ENCODE data around the gene CFAP157. TPM values are rescaled to one million over a fixed set of nuclear protein-coding genes. Genes with fewer than 3 reads are reported as not detected.

The CFAP157 gene
- total RNA-seq (under 1 TPM in 3 of 5 experiments, not detected in 2; 0.22 to 0.38 (median 0.27) TPM), polyA plus RNA-seq (under 1 TPM; 0.11 to 0.20 TPM), total RNA-seq (0.40 reads per million)

DNA sequence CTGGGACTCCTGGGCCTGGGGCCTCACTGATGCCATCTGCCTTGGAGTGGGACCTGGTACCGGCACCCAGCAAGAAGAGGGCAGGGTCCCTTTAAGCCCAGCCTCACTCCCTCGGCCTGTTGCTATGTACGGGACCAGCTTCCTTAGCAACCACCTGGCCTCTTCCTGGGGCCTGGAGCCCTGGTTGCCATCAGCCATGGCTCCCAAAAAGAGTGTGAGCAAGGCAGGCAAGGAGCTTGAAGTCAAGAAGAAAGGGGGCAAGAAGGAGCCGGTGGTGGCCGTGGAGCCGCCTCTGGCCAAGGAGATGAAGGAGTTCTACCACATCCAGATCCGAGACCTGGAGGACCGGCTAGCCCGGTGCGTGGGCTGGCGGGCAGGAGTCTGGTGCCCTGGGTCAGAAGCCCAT is at the start of gene CFAP157:
CFAP157 (plus strand) TSS at position 153 of the 406 bp plus-strand sequence; CDS start at position 197, 44 bp downstream.
- POLR2A ChIA-PET: interaction anchor here (1.8 kb wide), 1 partner anchor 10 kb away, joined by 5 read pairs; no protein-coding TSS in a partner anchor
- H3K4me3 Mint-ChIP-seq: no peak within 1 kb of the TSS

DNA sequence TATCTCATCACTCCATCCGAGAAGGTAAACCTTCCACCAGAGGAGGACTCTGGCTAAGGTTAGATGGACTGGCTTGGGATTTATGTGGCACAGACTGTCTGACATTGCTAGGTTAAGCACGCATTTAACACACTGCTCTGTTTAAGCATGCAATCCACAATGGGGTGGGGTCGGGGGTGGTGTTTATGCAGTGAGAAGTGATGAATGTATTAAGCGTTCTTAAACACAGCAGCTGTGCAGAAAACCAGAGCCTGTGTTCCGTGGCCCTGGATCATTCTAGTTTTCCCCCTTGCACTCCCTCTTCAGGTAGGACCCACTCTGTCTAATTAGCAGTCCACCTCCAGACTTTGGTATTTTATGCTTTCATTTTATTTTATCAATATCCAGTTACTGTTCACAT is 48.4 kb upstream of the CFAP157 start:
- Histone ChIP-seq H3K27me3 (ENCODE audit: control insufficient read depth in 2 of 2, insufficient read depth in 2 of 2, low read length in 2 of 2) (no peaks in the 10 kb centered on the region), H3K4me3 (ENCODE audit: low read length) (no peak overlapping the region), H3K4me1 (ENCODE audit: control insufficient read depth in 2 of 2, insufficient read depth in 2 of 2, low read length in 2 of 2) (no peaks in the 10 kb centered on the region), H3K9me3 (ENCODE audit: control insufficient read depth in 2 of 3, low read length in 3 of 3) (no peaks in the 10 kb centered on the region), H3K27ac (ENCODE audit: low read depth, low read length) (no peak overlapping the region), H3K36me3 (ENCODE audit: control insufficient read depth in 2 of 3, insufficient read depth in 3 of 3, low read length in 3 of 3) (no peaks in the 10 kb centered on the region)
- DNase-seq: no peak
- Mint-ChIP-seq H3K4me3 (no peak overlapping the region), H3K36me3 (peaks cover 0 to 26% (median 5%) of the 10 kb centered on the region in 5 donors), H3K4me1 (no peaks in the 10 kb centered on the region), H3K27me3 (no peaks in the 10 kb centered on the region), H3K9me3 (no peaks in the 10 kb centered on the region), H3K27ac (peak overlapping the region in 1 of 9 donors; percentile 36)
- ChIA-PET CTCF (no interaction called here), POLR2A (no interaction called here)
- ATAC-seq: no peak
- intact Hi-C loops (cut with micrococcal nuclease): no loop called here

More for the DNA sequence above, at the start of gene CFAP157:
- DNase-seq (no peak), ATAC-seq (no peak)
- Histone ChIP-seq H3K4me3 (ENCODE audit: low read length) (no peak within 1 kb of the TSS), H3K4me1 (ENCODE audit: control insufficient read depth in 2 of 2, insufficient read depth in 2 of 2, low read length in 2 of 2) (peaks cover 0 to 15% of the 10 kb centered on the region in 2 donors), H3K36me3 (ENCODE audit: control insufficient read depth in 2 of 3, insufficient read depth in 3 of 3, low read length in 3 of 3) (no peaks in the 10 kb centered on the region), H3K27me3 (ENCODE audit: control insufficient read depth in 2 of 2, insufficient read depth in 2 of 2, low read length in 2 of 2) (no peaks in the 10 kb centered on the region), H3K9me3 (ENCODE audit: control insufficient read depth in 2 of 3, low read length in 3 of 3) (peaks cover 0 to 4% (median 0%) of the 10 kb centered on the region in 3 experiments), H3K27ac (ENCODE audit: low read depth, low read length) (no peak within 1 kb of the TSS)
- H3K4me1 Mint-ChIP-seq: peaks cover 15 to 29% (median 19%) of the 10 kb centered on the region in 7 donors
- CTCF ChIA-PET: no interaction called here
- intact Hi-C loops (cut with micrococcal nuclease): no loop called here
- peak within 1 kb of the TSS in 4 of 9 donors; percentile 45 to 67 (median 52) for H3K27ac Mint-ChIP-seq
- H3K27me3 Mint-ChIP-seq: no peaks in the 10 kb centered on the region
- peaks cover 0 to 7% (median 0%) of the 10 kb centered on the region in 5 donors for H3K36me3 Mint-ChIP-seq
- H3K9me3 Mint-ChIP-seq: peaks cover 0 to 2% (median 0%) of the 10 kb centered on the region in 11 donors

DNA sequence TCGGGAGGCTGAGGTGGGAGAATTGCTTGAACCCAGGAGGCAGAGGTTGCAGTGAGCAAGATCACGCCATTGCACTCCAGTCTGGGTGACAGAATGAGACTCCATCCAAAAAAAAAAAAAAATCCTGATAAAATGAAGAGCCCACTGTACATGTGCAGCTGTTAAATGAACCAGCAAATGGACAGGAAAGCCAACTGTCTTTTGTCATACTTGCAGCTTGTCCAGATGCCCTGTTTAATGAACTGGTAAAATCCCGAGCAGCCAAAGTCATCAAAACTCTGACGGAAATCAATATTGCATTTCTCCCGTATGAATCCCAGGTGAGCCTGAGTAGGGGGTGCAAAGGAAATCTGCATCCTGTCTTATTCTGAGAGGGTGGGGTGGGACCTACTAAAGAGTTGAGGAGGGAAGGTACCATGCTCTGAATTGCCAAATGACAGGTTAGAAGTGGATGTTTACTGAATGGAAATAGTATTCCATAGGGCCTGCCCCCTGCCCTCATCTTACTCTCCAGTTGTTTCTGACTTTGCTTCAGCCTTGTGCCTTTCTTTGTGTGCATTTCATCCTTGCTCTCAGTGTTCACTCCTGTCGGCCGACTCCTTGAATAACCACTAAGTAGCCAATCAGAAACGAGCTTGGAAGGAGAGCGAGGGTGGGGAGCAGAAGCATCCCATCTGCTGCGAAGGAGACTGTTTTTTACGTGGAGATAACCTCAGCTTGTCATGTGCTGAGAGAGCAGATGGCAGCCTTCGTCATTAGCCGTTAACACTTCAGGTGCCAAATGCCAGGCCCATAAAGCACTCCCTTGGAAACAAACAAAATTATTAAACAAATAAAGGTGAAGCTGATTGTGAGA is 45.7 kb upstream of the CFAP157 start:
- Histone ChIP-seq H3K9me3 (ENCODE audit: control insufficient read depth in 2 of 3, low read length in 3 of 3) (no peaks in the 10 kb centered on the region), H3K4me3 (ENCODE audit: low read length) (no peak overlapping the region), H3K4me1 (ENCODE audit: control insufficient read depth in 2 of 2, insufficient read depth in 2 of 2, low read length in 2 of 2) (no peaks in the 10 kb centered on the region), H3K27ac (ENCODE audit: low read depth, low read length) (no peak overlapping the region), H3K36me3 (ENCODE audit: control insufficient read depth in 2 of 3, insufficient read depth in 3 of 3, low read length in 3 of 3) (no peaks in the 10 kb centered on the region), H3K27me3 (ENCODE audit: control insufficient read depth in 2 of 2, insufficient read depth in 2 of 2, low read length in 2 of 2) (no peaks in the 10 kb centered on the region)
- intact Hi-C loops (cut with micrococcal nuclease): no loop called here
- no peaks in the 10 kb centered on the region for H3K4me1 Mint-ChIP-seq
- peaks cover 0 to 1% (median 0%) of the 10 kb centered on the region in 5 donors for H3K27me3 Mint-ChIP-seq
- H3K9me3 Mint-ChIP-seq: no peaks in the 10 kb centered on the region
- H3K4me3 Mint-ChIP-seq: no peak overlapping the region
- ChIA-PET POLR2A (interaction anchor here (0.6 kb wide), 1 partner anchor 685 kb away, joined by 3 read pairs; no protein-coding TSS in a partner anchor), CTCF (interaction anchor here (0.6 to 0.7 kb wide), 2 partner anchors 543 to 681 kb away, joined by 3 read pairs; no protein-coding TSS in a partner anchor)
- no peak for ATAC-seq
- H3K36me3 Mint-ChIP-seq: peaks cover 0 to 21% (median 7%) of the 10 kb centered on the region in 5 donors
- DNase-seq: no peak
- no peak overlapping the region for H3K27ac Mint-ChIP-seq

DNA sequence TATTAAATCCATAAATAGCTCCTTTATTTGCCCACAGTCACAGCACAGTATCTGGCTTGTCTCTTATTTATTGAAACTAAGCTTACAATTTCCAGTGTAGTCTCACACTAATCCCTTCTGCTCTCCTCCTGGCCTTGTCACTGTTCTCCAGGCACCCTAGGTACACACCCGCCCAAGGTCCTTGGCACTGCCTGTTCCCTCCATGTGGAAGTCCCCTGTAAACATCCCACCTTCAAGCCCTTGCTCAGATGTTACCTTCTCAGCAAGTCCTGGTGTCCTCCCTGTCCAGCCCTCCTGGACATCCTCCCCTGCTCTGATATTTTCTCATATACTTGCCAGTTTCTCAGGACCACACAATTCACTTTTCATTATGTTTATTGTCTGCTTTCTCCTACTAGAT is 44.2 kb upstream of the CFAP157 start:
- ATAC-seq: no peak
- no peaks in the 10 kb centered on the region for H3K4me1 ChIP-seq (ENCODE audit: control insufficient read depth in 2 of 2, insufficient read depth in 2 of 2, low read length in 2 of 2)
- Mint-ChIP-seq H3K4me1 (no peaks in the 10 kb centered on the region), H3K27me3 (peaks cover 0 to 2% (median 0%) of the 10 kb centered on the region in 5 donors), H3K36me3 (peaks cover 0 to 24% (median 7%) of the 10 kb centered on the region in 5 donors), H3K4me3 (no peak overlapping the region), H3K9me3 (no peaks in the 10 kb centered on the region), H3K27ac (no peak overlapping the region)
- H3K9me3 ChIP-seq (ENCODE audit: control insufficient read depth in 2 of 3, low read length in 3 of 3): no peaks in the 10 kb centered on the region
- POLR2A ChIA-PET: no interaction called here
- H3K4me3 ChIP-seq (ENCODE audit: low read length): no peak overlapping the region
- CTCF ChIA-PET: no interaction called here
- intact Hi-C loops (cut with micrococcal nuclease): no loop called here
- H3K27ac ChIP-seq (ENCODE audit: low read depth, low read length): no peak overlapping the region
- H3K36me3 ChIP-seq (ENCODE audit: control insufficient read depth in 2 of 3, insufficient read depth in 3 of 3, low read length in 3 of 3): no peaks in the 10 kb centered on the region
- no peaks in the 10 kb centered on the region for H3K27me3 ChIP-seq (ENCODE audit: control insufficient read depth in 2 of 2, insufficient read depth in 2 of 2, low read length in 2 of 2)
- no peak for DNase-seq

DNA sequence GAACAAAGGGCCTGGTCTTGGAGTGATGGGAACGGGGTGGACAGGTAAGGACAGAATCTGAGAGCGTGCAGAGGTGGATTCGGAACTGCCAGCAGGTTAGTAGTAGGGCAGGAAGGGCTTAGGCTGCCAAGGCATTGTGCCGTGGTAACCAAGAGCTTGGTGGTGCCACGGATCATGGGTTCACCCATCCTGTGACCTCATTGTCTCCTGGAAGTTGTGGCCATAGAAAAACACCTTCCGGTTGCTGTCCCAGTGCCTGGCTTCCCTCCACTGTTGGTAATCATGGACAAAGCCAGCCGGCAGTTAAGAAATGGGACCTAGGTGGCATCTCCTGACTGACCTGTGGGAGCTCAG is 42.5 kb upstream of the CFAP157 start:
- Mint-ChIP-seq H3K4me1 (no peaks in the 10 kb centered on the region), H3K36me3 (peaks cover 0 to 26% (median 7%) of the 10 kb centered on the region in 5 donors), H3K9me3 (no peaks in the 10 kb centered on the region), H3K27ac (no peak overlapping the region), H3K27me3 (peaks cover 0 to 2% (median 0%) of the 10 kb centered on the region in 5 donors), H3K4me3 (no peak overlapping the region)
- Histone ChIP-seq H3K4me1 (ENCODE audit: control insufficient read depth in 2 of 2, insufficient read depth in 2 of 2, low read length in 2 of 2) (no peaks in the 10 kb centered on the region), H3K27me3 (ENCODE audit: control insufficient read depth in 2 of 2, insufficient read depth in 2 of 2, low read length in 2 of 2) (no peaks in the 10 kb centered on the region), H3K9me3 (ENCODE audit: control insufficient read depth in 2 of 3, low read length in 3 of 3) (no peaks in the 10 kb centered on the region), H3K27ac (ENCODE audit: low read depth, low read length) (no peak overlapping the region), H3K4me3 (ENCODE audit: low read length) (no peak overlapping the region), H3K36me3 (ENCODE audit: control insufficient read depth in 2 of 3, insufficient read depth in 3 of 3, low read length in 3 of 3) (no peaks in the 10 kb centered on the region)
- ChIA-PET POLR2A (no interaction called here), CTCF (interaction anchor here (0.6 kb wide), 1 partner anchor 257 kb away, joined by 3 read pairs; no protein-coding TSS in a partner anchor)
- intact Hi-C loops (cut with micrococcal nuclease): no loop called here
- DNase-seq (no peak), ATAC-seq (no peak)

DNA sequence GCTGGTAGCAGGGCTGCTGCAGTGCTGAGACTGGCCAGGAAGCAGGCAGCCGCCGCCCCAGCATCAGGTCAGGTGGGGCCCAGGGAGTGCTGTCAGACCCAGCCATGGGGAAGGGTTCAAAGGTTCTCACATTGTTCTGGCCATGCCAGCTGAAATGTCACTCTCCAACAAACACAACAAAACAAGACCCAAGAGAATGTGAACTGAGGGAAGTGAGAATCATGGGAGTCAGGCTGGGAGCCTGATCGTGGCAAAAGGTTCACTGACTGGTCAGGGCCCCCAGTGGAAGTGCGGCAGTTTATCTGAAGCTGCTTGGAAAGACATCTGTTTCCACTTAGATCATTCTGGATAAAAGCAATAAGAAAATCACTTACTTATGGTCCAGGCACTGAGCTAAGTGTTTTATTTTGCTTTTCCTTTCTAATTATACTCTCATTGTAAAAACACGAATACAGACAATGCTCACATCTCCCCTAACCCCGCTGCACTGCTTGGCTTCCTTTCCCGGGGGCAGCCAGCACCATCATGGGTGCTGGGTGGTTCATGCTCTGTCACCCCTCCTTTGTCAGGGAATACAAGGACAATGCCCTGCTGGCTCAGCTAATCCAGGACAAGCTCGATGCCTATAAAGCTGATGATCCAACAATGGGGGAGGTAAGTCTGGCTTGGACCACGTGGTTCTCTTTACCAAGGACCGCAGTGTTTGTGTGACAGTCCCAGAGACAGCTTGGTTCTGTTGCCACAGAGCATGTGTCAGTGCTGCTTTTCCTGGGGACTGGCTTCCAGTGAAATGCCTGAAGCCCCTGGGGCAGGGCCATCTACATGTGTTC is 41.9 kb upstream of the CFAP157 start:
- Histone ChIP-seq H3K27ac (ENCODE audit: low read depth, low read length) (no peak overlapping the region), H3K36me3 (ENCODE audit: control insufficient read depth in 2 of 3, insufficient read depth in 3 of 3, low read length in 3 of 3) (no peaks in the 10 kb centered on the region), H3K9me3 (ENCODE audit: control insufficient read depth in 2 of 3, low read length in 3 of 3) (no peaks in the 10 kb centered on the region), H3K4me1 (ENCODE audit: control insufficient read depth in 2 of 2, insufficient read depth in 2 of 2, low read length in 2 of 2) (no peaks in the 10 kb centered on the region), H3K4me3 (ENCODE audit: low read length) (no peak overlapping the region), H3K27me3 (ENCODE audit: control insufficient read depth in 2 of 2, insufficient read depth in 2 of 2, low read length in 2 of 2) (no peaks in the 10 kb centered on the region)
- H3K4me3 Mint-ChIP-seq: no peak overlapping the region
- H3K36me3 Mint-ChIP-seq: peaks cover 0 to 22% (median 7%) of the 10 kb centered on the region in 5 donors
- ChIA-PET POLR2A (no interaction called here), CTCF (interaction anchor here (0.6 kb wide), 1 partner anchor 256 kb away, joined by 3 read pairs; no protein-coding TSS in a partner anchor)
- H3K27me3 Mint-ChIP-seq: peaks cover 0 to 2% (median 0%) of the 10 kb centered on the region in 5 donors
- no peaks in the 10 kb centered on the region for H3K9me3 Mint-ChIP-seq
- no peaks in the 10 kb centered on the region for H3K4me1 Mint-ChIP-seq
- intact Hi-C loops (cut with micrococcal nuclease): no loop called here
- H3K27ac Mint-ChIP-seq: no peak overlapping the region
- DNase-seq (no peak), ATAC-seq (no peak)

All from naive thymus-derived CD4-positive, alpha-beta T cell (primary cell).